Effector memory CD8-positive, alpha-beta T cell (primary cell): ENCODE results near the gene NKAIN2.

Experiments
- ATAC-seq: fragments of 150-1000 bp; cut with Tn5 transposase; replicated peaks from 2 replicates; pipeline ENCODE4 v1.10.0; 2021; ENCODE audit warnings: mild to moderate bottlenecking, moderate library complexity
- DNase-seq, 3 experiments: peaks; one replicate each; pipeline ENCODE4 v3.0.0; 2021
- H3K27ac Mint-ChIP-seq, 2 donors: one replicate each; pipeline ENCODE4 v1.8.0; 2022; ENCODE audit warnings: mild to moderate bottlenecking in 2 of 2, mixed read lengths in 2 of 2, moderate library complexity in 2 of 2
- H3K27me3 Mint-ChIP-seq, 2 donors: one replicate each; pipeline ENCODE4 v1.8.0; 2022; ENCODE audit warnings: mixed read lengths in 2 of 2
- H3K36me3 Mint-ChIP-seq: one replicate; pipeline ENCODE4 v1.8.0; 2022; ENCODE audit warnings: mild to moderate bottlenecking, moderate library complexity, mixed read lengths; ENCODE audit not compliant: insufficient read depth
- H3K4me1 Mint-ChIP-seq, 2 donors: one replicate each; pipeline ENCODE4 v1.8.0; 2022; ENCODE audit warnings: low read depth in 2 of 2, mixed read lengths in 2 of 2
- H3K4me3 Mint-ChIP-seq, 2 donors: one replicate each; pipeline ENCODE4 v1.8.0; 2022; ENCODE audit warnings: mild to moderate bottlenecking in 2 of 2, mixed read lengths in 2 of 2, moderate library complexity in 2 of 2
- H3K9me3 Mint-ChIP-seq, 2 donors: one replicate each; pipeline ENCODE4 v1.8.0; 2022; ENCODE audit warnings: mixed read lengths in 2 of 2

Gene NKAIN2

GRCh38 chr6:124812067-124812466 lies 1008.4 kb downstream of the NKAIN2 start:
- no peaks in the 10 kb centered on the region for H3K36me3 Mint-ChIP-seq
- H3K9me3 Mint-ChIP-seq: peaks cover 9 to 15% of the 10 kb centered on the region in 2 donors
- ATAC-seq (no peak), DNase-seq (no peak)
- no peak overlapping the region for H3K4me3 Mint-ChIP-seq
- no peaks in the 10 kb centered on the region for H3K4me1 Mint-ChIP-seq
- H3K27me3 Mint-ChIP-seq: no peaks in the 10 kb centered on the region
- H3K27ac Mint-ChIP-seq: no peak overlapping the region

DNA sequence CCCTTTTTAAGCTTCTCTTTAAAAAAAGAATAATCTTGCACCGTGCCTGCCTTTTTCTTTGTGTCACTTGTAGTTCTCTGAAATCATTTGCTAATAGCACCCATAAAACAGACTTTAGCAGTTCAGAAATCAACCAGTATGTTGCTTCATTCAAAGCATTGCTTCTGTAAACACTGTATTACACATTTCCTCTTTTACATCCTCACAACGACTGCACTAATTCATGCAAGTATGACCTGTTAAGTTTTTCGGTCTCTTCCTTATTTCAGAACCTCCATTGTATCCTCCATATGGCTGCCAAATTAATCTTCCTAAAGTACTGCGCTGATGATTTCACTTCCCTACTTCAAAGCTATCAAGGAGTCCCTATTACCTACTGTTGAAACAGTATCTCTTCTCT lies 1015.7 kb downstream of the NKAIN2 start:
- no peak for DNase-seq
- no peak overlapping the region for H3K4me3 Mint-ChIP-seq
- no peaks in the 10 kb centered on the region for H3K4me1 Mint-ChIP-seq
- ATAC-seq: no peak
- H3K27me3 Mint-ChIP-seq: no peaks in the 10 kb centered on the region
- no peaks in the 10 kb centered on the region for H3K36me3 Mint-ChIP-seq
- H3K9me3 Mint-ChIP-seq: peaks cover 3 to 15% of the 10 kb centered on the region in 2 donors
- no peak overlapping the region for H3K27ac Mint-ChIP-seq

DNA sequence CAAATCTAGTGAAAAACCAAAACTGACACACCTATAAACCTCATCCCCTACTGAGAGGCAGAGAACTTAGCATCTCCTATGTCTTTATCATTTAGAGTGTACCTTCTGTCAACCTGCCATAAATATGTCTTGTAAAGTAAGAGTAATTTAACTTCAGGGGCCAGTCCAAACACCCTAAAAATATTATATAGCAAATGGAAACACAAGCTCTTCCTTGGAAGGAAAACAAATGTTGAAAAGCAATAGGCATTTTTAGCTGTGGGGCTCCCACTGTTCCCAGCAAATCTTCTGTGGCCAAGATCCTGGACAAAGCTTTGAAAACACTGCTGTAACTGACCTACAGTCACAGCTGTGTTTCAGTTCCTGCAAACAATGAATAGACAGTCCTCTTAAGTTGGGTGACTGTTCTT lies 1018.5 kb downstream of the NKAIN2 start:
- no peaks in the 10 kb centered on the region for H3K4me1 Mint-ChIP-seq
- H3K4me3 Mint-ChIP-seq: no peak overlapping the region
- no peaks in the 10 kb centered on the region for H3K27me3 Mint-ChIP-seq
- H3K9me3 Mint-ChIP-seq: no peaks in the 10 kb centered on the region
- ATAC-seq: no peak
- H3K27ac Mint-ChIP-seq: no peak overlapping the region
- no peak for DNase-seq
- no peaks in the 10 kb centered on the region for H3K36me3 Mint-ChIP-seq

- no peaks in the 10 kb centered on the region for H3K27me3 Mint-ChIP-seq
- no peaks in the 10 kb centered on the region for H3K4me1 Mint-ChIP-seq
- ATAC-seq (no peak), DNase-seq (no peak)
- no peak overlapping the region for H3K27ac Mint-ChIP-seq
- H3K9me3 Mint-ChIP-seq: no peaks in the 10 kb centered on the region
- H3K36me3 Mint-ChIP-seq: no peaks in the 10 kb centered on the region
- no peak overlapping the region for H3K4me3 Mint-ChIP-seq
Measured at GRCh38 chr6:124822721-124823120, 1019.1 kb downstream of the NKAIN2 start.

DNA sequence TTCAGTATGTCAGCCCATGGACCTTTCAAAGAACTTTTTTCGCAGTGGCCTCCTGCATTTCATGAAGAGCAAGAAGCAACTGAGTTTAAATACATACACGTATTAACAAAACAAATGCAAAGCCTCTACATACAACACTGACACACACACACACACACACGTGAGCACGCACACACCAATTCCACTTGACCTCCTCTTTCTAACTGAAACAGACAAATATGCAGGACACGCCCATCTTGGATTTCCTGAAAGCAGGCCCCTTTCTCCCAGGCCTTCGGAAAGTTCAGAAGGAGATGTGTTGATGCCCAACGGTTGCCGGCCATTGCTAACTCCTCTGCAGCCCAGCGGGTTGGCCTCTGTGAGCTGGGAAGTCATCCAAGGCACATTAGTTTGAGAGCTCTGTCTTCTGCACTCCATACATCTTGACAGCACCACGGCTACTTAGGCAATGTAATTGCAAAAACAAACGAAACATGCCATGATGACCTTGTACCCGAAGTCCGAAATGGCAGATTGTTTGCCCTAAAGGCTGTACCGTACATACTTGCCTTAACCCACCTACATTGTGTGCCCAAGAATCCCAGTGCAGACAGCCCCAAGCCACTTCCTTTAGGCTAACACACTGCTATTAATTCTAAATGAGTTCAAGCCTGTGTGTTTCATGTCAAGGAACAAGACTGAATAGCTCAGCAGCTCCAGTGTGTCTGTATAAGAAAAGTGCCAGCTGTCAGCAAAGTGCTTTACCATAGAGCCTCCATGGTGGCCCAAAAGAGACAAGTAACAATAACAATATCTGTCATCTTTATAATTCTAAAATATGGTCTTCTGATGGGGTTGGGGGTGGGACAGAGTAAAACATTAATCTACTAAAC lies 1019.8 kb downstream of the NKAIN2 start:
- Mint-ChIP-seq H3K27me3 (no peaks in the 10 kb centered on the region), H3K9me3 (no peaks in the 10 kb centered on the region), H3K36me3 (no peaks in the 10 kb centered on the region), H3K4me3 (no peak overlapping the region), H3K4me1 (no peaks in the 10 kb centered on the region), H3K27ac (no peak overlapping the region)
- DNase-seq (no peak), ATAC-seq (no peak)

- Mint-ChIP-seq H3K4me3 (no peak overlapping the region), H3K27me3 (no peaks in the 10 kb centered on the region), H3K4me1 (no peaks in the 10 kb centered on the region), H3K36me3 (no peaks in the 10 kb centered on the region), H3K27ac (no peak overlapping the region), H3K9me3 (no peaks in the 10 kb centered on the region)
- no peak for ATAC-seq
- DNase-seq: no peak
Measured at GRCh38 chr6:124825564-124825963, 1021.9 kb downstream of the NKAIN2 start.

- H3K9me3 Mint-ChIP-seq: peaks cover 0 to 3% of the 10 kb centered on the region in 2 donors
- no peaks in the 10 kb centered on the region for H3K4me1 Mint-ChIP-seq
- no peak overlapping the region for H3K27ac Mint-ChIP-seq
- no peaks in the 10 kb centered on the region for H3K27me3 Mint-ChIP-seq
- H3K36me3 Mint-ChIP-seq: no peaks in the 10 kb centered on the region
- no peak overlapping the region for H3K4me3 Mint-ChIP-seq
- ATAC-seq: no peak
- DNase-seq: no peak
Measured at GRCh38 chr6:124829822-124830221, 1026.2 kb downstream of the NKAIN2 start.

DNA sequence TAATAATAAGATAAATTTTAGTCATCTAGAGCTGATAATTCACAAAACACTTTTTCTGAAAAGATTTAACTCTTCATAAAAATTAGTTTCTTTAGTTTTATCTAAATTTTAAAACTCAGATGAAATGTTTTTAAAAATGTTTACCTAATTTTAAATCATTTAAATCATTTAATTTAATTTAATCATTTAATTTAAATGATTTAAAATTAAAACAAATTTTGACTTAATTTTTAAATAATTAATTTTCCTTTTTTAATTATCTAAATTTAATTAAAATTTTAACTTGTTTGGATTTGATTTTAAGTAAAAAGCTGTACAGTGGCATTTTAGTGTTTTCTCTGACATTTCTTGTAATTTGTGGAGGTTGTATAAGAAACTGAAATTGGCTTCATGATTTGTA lies 1026.8 kb downstream of the NKAIN2 start:
- H3K27me3 Mint-ChIP-seq: no peaks in the 10 kb centered on the region
- H3K27ac Mint-ChIP-seq: no peak overlapping the region
- DNase-seq: no peak
- ATAC-seq: no peak
- H3K4me1 Mint-ChIP-seq: no peaks in the 10 kb centered on the region
- H3K9me3 Mint-ChIP-seq: peaks cover 0 to 3% of the 10 kb centered on the region in 2 donors
- no peaks in the 10 kb centered on the region for H3K36me3 Mint-ChIP-seq
- H3K4me3 Mint-ChIP-seq: no peak overlapping the region

DNA sequence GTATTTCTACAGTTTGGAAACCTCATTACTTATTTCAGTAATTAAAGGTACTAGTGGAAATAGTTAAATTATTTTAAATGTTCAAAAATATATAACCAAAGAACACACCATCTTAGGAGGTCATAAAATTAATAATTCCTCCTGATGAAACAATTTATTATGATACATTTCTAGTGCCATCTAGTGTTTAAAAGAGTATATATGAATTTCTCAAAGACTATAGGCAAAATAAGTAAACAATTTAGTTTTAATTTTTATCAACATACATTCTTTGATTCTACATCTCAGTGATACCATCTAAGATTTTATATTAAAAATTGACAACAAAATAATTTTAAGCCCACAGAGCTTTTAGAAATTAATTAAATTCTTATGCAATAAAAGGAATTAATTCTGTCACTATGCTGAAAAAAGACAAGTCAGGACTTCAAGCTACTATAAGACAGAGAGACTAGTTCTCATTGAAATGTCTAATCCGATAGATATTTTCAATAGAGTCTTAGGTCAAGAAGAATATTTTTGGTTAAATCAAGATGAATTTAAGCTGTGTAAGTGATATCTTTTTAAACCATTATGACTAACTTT lies 1050.8 kb downstream of the NKAIN2 start:
- Mint-ChIP-seq H3K27me3 (no peaks in the 10 kb centered on the region), H3K4me1 (no peaks in the 10 kb centered on the region), H3K27ac (no peak overlapping the region), H3K4me3 (no peak overlapping the region), H3K36me3 (no peaks in the 10 kb centered on the region), H3K9me3 (peaks cover 0 to 6% of the 10 kb centered on the region in 2 donors)
- no peak for DNase-seq
- ATAC-seq: no peak

GRCh38 chr6:124857746-124858145 lies 1054.1 kb downstream of the NKAIN2 start:
- DNase-seq: no peak
- Mint-ChIP-seq H3K27ac (no peak overlapping the region), H3K9me3 (peaks cover 0 to under 1% of the 10 kb centered on the region in 2 donors), H3K4me3 (no peak overlapping the region), H3K36me3 (no peaks in the 10 kb centered on the region), H3K4me1 (no peaks in the 10 kb centered on the region), H3K27me3 (no peaks in the 10 kb centered on the region)
- no peak for ATAC-seq

- H3K4me3 Mint-ChIP-seq: no peak overlapping the region
- ATAC-seq (no peak), DNase-seq (no peak)
- no peaks in the 10 kb centered on the region for H3K27me3 Mint-ChIP-seq
- no peaks in the 10 kb centered on the region for H3K4me1 Mint-ChIP-seq
- peaks cover 3 to 6% of the 10 kb centered on the region in 2 donors for H3K9me3 Mint-ChIP-seq
- H3K36me3 Mint-ChIP-seq: no peaks in the 10 kb centered on the region
- no peak overlapping the region for H3K27ac Mint-ChIP-seq
Measured at GRCh38 chr6:124858564-124858963, 1054.9 kb downstream of the NKAIN2 start.

DNA sequence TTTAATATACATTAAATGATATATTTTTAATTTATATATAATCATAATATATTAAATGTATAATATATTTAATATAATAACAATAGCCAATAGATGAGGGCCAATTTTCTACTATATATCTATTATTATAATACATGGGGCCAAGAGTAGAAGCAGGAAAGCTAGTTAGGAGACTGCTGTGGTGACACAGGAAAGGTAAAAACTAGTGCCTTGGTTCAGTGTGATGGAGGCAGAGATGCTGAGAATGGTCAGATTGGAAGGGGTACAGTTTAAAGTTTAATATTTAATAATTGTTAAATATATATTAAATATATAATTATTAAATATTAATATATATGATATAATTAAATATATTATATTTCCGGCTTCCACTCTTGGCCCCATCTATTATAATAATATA lies 1055.7 kb downstream of the NKAIN2 start:
- H3K4me3 Mint-ChIP-seq: no peak overlapping the region
- DNase-seq: no peak
- ATAC-seq: no peak
- H3K27ac Mint-ChIP-seq: no peak overlapping the region
- H3K4me1 Mint-ChIP-seq: no peaks in the 10 kb centered on the region
- no peaks in the 10 kb centered on the region for H3K36me3 Mint-ChIP-seq
- H3K27me3 Mint-ChIP-seq: no peaks in the 10 kb centered on the region
- peaks cover 3 to 6% of the 10 kb centered on the region in 2 donors for H3K9me3 Mint-ChIP-seq

DNA sequence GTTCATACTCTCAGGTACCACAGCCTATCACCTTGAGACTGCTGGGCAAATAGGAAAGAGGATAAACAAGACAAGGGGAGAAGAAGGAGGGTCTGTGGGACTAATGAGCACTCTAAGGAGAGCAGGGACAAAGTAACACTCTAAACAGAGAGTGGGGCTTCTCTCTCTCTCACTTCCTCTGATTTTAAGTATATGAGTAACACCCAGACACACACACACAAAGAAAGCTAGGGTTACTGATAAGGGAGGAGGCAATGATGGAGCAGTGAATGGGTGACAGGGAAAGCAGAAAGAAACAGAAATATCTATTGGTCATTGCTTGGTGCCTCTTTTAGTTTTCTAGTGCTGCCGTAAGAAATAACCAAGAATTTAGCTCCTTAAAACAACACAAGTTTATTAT lies 1062.4 kb downstream of the NKAIN2 start:
- no peak overlapping the region for H3K4me3 Mint-ChIP-seq
- peaks cover 3 to 6% of the 10 kb centered on the region in 2 donors for H3K9me3 Mint-ChIP-seq
- no peaks in the 10 kb centered on the region for H3K36me3 Mint-ChIP-seq
- no peak overlapping the region for H3K27ac Mint-ChIP-seq
- H3K27me3 Mint-ChIP-seq: no peaks in the 10 kb centered on the region
- DNase-seq (no peak), ATAC-seq (no peak)
- no peaks in the 10 kb centered on the region for H3K4me1 Mint-ChIP-seq

GRCh38 chr6:124867121-124867520 lies 1063.5 kb downstream of the NKAIN2 start:
- Mint-ChIP-seq H3K36me3 (no peaks in the 10 kb centered on the region), H3K4me1 (no peaks in the 10 kb centered on the region), H3K27ac (no peak overlapping the region), H3K27me3 (no peaks in the 10 kb centered on the region), H3K4me3 (no peak overlapping the region), H3K9me3 (peaks cover 3 to 6% of the 10 kb centered on the region in 2 donors)
- DNase-seq: no peak
- ATAC-seq: no peak
